Globus pallidus (tissue), 1 donor: ENCODE results near the gene SLC6A9.

Source experiments
- DNase-seq: peaks from one replicate; pipeline ENCODE4 v3.0.0-alpha.2; 2015; ENCODE audit warnings: low spot score

SLC6A9 gene

DNA sequence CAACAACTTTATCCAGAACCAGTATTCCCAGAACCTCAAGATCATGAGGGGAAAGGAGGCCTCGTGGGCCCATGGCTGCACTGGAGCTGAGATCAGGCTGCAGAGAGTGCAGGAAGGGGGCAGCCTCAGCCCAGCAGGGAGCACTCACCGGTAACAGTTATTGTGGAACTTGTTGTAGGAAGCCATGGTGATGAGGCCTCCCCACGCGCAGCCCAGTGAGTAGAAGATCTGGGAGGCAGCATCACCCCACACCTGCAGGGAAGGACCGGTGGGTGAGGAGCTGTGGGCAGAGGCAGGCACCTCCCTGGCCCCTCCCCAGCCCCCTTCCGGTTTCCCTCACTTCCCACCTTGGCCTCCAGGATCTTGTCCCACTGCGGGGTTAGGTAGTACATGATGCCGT lies 29.1 kb downstream of the SLC6A9 start:
- no peak for DNase-seq

DNA sequence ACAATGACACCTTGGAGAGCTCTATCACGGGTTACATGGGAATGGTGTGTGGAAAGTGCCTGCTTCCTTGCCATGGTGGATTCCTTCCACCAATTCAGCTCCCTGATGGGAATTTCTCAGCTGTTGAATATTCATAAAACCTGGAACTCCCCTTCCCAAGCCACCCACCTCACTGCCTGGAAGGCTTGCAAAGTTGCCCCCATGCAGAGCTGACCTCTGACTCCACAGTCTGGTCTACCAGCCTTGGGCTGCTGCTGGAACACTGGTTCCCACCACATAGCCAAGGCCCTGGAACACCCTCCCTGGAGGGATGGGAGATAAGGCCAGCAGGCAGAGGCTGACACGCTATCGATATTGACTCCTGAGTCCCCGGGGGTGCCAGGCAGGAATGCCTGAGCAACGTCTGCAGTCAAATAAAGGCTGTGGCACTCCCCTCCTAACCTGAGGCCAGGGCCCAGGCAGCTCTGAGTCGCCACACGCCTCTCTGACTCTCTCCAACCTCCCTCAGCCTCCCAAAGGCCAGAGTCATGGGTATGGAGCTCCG lies 31.1 kb downstream of the SLC6A9 start:
- no peak for DNase-seq

DNA sequence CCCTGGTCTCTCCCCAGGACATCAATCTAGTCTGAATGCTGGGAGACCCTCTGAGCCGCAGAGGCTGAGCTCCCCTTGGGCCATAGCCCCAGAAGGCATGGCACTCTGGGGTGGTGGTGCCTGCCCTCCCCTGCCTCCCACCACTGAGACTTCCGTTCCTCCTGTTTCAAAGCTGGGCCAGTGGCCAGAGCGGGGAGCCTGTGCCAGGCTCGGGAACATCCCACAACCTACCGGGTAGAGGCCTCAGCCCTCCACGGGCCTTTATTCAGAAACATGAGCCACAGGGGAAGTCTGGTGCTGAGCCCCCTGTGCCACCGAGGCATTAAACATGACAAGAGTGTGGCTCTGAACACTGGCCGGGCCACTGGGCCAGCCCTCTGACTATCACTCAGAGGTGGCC lies 31.8 kb downstream of the SLC6A9 start:
- DNase-seq, result no peak

DNA sequence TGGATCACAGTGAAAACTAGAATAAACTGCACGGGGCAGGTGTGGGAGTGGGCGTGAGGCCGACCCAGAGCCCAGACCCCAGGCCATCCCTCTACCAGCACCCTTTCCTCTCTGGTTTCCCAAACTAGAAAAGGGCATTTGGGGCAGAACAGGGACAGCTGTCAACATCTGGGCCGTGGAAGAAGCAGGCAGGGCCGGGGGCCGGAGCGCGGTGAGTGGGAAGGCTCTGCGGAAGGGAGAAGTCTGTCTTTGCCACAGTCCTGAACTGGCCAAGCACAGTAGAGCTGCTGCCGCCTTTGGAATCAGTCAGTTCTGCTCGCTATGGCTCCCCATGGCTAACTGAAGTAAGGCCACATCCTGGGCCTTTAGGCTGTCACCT lies 33.3 kb downstream of the SLC6A9 start:
- DNase-seq, result no peak

DNA sequence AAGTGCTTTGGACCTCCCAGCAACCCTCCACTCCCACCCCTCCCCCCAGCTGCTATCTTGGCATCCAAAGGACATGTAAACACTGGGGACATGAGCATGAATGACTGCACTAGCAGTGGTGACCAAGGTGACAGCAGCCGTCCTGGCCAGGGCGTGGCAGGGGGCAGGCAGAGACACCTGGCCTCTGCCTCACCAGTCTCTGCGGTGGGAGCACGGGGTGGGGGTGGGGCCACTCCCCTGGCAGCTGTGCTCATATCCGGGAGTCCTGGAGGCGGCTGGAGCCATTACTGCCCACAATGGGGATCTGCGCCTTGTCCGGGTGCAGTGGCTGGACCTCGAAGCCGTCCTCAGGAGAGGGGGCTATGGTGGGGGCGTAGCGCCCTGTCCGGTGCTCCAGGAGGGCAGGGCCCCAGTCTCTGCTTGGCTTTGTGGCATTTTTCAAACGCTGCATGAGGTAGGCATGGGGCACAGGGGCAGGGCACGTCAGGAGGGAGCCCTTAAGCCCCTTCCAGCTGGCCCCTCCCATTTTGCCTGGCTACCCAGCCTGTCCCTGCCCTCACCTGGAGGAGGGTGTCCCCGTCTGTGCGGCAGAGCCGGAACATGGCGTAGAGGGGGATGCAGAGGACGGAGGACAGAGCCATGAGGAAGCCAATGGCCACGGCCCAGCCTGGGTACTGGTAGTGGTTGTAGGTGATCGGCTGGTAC lies 33.8 kb downstream of the SLC6A9 start:
- DNase-seq, result no peak

DNA sequence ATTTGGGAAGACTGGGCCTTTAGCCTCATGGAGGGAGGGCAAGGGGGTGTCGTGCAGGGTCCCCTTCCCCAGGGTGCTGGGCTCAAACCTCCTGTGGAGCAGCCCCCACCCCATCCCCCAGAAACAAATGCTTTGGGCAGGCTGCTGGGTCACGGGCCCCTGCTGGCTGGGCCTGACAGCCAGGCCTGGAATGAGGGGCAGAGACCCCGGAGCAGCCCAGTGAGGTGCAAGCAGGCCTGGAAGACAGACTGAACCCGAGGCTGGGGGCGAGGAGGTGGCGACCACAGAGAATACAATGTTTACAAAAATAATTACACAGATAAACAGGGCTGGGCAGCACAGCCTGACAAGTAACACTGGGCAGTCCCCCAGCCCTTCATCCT lies 34.5 kb downstream of the SLC6A9 start:
- DNase-seq, result no peak

DNA sequence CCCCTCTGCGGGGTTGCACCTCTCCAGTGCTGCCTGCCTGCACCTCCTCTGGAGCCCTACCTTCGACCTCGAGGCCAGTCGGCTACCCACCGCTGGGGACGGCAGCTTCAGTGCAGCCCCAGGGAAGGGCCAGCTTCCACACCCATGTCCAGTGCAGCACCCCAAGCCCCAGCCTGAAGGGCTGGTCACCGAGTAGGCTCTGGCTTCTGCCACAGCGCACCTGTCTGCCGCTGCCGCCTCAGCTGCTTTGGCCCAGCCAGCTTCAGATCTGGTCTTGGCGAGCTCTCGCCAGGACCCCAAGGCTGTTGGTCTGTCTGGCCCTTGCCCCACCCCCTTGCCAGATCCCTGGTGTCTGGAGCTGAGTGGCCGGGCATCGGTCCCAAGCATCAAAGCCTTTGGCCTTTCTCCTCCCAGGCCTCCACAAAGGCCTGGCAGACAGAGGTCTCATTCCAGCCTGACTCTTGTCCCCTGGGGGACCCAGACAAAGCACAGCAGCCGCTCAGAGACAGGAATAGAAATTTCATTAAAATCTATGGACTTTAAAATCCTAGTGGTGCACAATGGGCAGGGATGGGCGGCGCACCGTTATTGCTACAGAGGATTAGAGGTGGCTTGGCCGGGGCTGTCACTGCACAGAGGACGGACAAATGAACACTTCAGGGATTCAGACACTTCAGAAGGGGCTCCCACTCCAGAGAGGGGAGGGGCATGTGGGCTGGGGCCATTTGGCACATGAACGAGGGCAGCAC lies 35.1 kb downstream of the SLC6A9 start:
- no peak for DNase-seq

DNA sequence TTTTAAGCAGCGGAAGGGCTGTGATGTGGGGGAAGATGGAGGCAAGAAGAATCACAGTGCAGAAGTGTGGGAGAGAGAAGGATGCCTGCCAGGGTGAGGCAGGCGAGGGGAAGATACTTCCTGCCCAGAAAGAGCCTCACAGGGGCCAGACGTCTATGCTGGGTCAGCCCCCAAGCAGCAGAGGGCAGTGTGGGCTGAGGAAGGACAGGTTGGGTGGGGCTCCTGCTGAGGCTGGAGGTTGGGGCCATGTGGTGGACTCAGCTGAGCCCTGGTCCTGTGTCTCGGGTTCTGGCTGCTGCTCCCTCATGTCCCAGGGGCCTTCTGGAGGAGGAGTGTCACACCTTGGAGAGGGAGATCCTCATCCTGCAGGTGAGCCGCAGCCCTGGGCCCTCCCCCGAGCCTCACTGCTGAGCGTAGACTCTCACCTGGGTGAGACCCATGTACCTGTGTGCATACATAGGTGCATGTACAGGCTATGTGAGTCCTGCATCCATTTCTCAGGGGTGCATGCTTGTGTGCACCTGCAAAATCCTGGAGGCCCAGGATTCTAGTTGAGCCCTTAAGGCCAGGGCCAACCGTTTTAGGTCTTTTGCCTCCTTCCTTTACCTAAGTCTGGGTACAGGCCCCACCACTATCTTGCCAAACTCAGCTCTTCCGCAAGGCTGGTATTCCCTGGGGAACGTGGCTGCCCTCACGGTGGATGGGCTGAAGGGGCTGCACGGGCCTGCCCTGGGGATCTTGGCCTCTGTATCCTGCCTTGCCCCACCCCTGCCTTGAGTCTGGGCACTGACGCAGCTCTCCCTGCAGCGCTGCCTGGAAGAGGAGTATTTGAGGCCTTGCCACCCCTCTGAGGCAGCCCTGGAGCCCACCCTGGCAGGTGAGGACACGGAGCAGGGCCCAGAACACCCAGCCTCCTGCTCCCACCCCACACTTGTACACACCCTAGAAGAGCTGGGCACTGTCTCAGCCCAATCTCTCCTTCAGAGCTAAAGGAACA lies 36.2 kb downstream of the SLC6A9 start:
- no peak for DNase-seq

DNA sequence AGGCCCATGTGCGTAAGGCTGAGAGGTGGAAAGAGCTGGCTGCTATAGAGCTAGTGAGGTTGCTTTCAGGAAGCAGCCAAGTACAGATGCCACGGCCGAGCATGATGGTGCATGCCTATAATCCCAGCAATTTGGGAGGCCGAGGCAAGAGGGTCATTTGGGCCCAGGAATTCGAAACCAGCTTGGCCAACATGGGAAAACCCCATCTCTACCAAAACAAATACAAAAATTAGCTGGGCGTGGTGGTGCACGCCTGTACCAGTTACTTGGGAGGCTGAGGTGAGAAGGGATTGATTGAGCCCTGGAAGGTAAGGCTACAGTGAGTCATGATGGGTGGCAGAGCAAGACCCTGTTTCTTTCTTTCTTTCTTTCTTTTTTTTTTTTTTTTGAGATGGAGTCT lies 37.2 kb downstream of the SLC6A9 start:
- no peak for DNase-seq

DNA sequence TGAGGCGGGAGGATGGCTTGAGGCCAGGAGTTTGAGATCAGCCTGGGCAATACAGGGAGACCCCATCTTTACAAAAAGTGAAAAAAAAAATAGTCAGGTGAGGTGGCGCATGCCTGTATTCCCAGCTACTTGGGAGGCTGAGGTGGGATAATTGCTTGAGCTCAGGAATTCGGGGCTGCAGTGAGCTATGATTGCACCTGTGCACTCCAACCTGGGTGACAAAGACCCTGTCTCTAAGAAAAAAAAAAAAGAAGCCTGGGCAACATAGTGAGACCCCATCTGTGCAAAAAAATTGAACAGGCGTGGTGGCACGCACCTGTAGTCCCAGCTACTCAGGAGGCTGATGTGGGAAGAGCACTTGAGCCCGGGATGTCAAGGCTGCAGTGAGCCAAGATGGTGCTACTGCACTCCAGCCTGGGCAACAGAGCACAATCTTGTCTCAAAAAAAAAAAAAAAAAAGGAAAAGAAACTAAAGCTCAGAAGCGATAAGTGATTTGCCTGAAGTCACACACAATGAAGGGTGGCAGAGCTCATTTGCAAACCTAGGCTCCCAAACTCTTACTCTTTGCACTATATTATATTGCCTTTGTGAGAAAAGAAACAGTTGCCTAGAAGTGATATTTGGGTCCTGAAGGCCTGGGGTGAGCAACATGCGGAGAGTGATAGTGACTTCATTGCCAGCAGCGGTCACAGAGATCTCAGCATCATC lies 37.9 kb downstream of the SLC6A9 start:
- no peak for DNase-seq

DNA sequence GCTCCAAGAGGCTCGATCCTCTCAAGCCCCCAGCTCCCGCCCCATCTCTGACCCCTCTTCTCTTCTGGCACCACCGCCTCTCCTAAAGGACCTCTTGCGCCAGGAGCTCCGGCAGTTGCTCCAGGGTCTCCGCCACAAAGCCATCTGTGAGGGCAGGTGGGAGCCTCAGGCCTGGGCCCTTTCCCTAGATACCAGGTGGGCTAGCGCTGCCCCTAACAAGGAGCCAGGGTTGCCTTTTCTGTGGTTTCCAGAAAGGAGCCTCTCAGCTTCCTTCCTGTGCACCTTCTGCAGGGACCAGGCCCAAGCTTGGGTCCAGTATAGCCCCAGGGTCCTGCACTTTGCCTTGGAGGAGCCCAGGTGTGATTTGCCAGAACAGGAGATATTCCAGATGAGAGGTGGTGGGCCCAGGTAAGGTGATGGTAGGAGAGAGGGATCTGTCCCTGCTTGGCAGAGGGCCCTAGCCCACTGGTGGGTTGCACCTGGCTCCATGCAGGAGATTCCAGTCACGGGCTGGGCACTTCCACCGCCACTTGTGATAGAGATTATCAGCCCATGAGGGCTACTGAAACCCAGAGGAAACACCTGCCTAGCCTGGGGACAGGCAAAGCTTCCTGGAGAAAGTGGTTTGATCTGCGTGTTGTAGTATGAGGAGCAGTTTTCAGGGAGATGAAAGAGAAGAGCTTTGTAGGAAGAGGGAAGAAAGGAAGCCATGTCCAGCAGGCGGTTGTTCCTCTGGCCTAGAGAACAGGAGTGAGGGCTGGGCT lies 38.8 kb downstream of the SLC6A9 start:
- no peak for DNase-seq

DNA sequence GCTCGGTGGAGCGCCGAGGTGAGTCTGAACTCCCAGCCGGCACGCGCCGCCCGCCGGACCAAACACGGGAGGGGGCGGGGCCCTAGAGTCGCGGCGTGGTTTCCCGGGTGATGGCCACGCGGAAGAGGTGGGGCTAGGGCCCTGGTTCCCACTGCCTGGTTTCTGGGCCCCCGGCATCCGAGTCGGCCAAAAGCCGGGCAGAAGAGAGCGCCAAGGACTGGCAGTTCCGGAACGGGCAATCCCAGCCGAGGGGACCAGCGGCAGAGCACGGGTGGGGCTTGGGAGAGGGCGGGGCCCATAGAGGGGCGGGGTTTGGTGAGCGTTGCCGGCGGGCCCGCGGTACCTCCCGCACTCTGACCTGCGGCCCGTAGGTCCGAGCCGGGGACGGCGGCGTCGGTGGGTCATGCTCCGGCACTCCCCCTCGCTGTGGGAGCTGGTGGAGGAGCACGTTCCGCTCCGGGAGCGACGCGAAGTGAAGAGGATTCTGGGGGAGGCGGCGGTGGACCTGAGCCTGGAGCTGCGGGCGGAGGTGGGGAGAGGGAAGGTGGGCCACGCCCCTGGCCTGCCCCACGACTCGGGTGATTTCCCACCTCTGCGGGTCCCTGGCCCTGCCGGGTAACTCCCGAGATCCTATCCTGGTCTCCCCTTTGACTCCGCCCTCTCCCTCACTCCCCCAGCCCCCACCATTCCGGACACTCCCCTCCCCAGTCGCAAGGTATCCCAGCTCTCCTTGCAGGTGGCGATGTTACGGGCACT lies 39.6 kb downstream of the SLC6A9 start, which contains the start of gene CCDC24:
Gene CCDC24, plus strand, starts transcription at position 124 of the 756 bp plus-strand sequence. Its CDS starts 280 bp downstream, at position 404.
- peak; percentile 73 for DNase-seq

DNA sequence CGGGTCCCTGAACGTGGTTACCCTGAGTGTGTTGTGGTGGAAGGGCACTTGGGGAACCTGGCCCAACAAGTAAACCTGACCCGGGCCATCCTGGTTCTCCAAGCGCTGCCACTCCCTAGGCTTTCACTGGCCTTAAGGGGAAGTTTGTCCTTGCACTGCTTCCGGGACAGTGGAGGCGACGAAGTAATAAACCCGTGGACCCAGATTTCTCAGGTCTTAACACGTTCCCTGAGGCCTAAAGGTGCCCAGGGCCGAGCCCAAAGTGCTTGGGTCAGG lies 40.1 kb downstream of the SLC6A9 start:
- DNase-seq, result no peak

DNA sequence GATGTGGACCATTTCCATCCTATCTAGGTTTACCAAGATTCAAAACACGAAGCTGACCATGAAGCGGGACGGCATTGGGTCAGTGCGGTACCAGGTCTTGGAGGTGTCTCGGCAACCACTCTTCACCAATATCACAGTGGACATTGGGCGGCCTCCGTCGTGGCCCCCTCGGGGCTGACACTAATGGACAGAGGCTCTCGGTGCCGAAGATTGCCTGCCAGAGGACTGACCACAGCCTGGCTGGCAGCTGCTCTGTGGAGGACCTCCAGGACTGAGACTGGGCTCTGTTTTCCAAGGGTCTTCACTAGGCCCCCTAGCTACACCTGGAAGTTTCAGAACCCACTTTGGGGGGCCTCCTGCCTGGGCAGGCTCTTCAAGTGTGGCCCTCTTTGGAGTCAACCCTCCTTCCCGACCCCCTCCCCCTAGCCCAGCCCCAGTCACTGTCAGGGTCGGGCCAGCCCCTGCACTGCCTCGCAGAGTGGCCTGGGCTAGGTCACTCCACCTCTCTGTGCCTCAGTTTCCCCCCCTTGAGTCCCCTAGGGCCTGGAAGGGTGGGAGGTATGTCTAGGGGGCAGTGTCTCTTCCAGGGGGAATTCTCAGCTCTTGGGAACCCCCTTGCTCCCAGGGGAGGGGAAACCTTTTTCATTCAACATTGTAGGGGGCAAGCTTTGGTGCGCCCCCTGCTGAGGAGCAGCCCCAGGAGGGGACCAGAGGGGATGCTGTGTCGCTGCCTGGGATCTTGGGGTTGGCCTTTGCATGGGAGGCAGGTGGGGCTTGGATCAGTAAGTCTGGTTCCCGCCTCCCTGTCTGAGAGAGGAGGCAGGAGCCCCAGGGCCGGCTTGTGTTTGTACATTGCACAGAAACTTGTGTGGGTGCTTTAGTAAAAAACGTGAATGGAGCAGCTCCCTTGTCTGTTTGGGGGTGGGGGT lies 40.7 kb downstream of the SLC6A9 start:
- no peak for DNase-seq

DNA sequence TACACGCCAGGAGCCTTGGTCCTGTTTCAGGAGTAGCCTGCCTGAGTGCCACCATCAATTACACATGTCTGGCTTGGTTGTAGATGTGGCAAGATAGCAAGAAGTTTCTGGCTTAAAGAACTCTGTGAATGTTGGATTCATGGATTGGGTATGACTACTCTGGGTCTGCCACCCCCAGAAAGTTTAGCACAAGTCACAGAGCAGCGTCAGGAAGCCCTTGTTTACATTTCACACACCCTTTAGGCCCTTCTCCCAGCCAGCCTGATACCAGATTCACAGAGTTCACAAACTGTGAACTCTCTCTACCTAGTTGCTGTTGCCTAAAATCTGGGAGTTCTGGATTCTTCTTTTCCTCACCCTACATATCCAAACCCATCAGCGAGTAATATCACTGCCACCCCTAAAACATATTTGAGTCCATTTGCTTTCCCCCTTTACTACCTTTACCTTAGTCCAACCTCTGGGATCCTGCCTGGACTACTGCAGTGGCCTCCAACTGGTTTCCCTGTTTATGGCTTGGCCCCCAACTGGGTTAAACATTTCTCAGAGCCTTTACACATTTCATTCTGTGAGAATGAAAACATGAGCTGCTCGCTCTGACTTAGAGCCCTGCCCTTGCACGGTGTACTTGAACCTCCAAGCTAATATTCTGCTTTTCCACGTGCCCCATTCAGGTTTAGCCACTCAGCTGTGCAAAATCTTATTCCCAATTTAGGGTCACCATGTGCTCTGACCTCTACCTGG lies 43.9 kb downstream of the SLC6A9 start:
- no peak for DNase-seq

DNA sequence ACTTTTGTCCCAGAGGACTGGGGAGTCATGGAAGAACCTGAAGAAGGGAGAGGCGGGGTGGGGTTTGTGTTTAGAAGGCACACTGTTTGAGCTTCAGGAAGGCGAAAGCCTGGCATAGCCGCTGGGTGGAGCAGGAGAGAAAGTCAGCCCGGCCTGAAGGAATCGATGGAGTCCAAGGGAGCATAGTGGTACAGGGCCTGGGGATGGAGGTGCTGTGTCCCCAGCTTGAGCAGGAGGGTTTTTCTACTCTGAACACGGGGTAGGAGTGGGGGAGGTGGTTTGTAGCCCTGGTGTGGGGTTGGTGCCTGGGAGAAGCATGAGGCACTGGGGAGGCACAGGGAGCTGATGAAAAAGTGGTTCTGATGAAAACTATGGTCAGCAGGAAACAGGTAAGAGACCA lies 44.5 kb downstream of the SLC6A9 start:
- no peak for DNase-seq

DNA sequence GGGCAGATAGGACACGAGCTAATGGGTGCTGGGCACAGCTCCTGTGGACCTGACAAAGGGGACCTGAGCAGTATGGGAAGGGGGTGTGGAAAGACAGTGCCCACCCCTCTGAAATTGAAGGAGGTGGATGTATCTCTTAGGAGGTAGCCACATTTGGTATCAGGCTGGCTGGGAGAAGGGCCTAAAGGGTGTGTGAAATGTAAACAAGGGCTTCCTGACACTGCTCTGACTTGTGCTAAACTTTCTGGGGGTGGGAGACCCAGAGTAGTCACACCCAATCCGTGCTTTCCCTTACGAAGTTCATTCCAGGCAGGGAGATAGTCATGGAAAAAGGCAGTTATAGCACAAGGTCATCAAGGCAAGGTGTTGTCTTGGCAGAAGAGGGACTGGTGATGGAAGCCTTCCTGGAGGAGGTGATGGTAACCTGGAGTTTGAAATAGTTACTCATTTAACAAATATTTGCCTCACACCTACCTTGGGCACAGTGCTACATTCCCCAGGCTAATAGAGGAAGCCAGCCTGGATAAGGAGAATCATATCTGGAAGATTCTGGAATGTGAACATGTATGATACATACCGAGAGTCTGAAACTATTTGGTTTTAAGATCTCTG lies 45.2 kb downstream of the SLC6A9 start:
- no peak for DNase-seq

DNA sequence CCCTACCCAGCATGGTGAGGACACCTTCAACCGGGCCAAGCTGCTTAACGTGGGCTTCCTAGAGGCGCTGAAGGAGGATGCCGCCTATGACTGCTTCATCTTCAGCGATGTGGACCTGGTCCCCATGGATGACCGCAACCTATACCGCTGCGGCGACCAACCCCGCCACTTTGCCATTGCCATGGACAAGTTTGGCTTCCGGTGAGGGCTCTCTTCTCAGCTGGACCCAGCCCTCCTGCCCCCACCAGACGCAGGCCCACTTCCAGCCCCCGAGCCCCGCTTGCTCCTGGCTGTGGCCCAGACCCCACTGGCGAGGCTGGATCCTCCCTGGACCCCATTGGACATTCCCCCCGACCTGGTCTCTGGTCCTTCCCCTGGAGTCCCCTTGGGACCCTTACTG lies 46.4 kb downstream of the SLC6A9 start:
- no peak for DNase-seq
